ENCODE results near the gene ZBTB17.

- TF ChIP-seq CTCF (conservative IDR thresholded peaks at IDR 0.05; ENCODE audit: low read depth, low read length) (no peak), EZH2 (IDR thresholded peaks at IDR 0.05; ENCODE audit: borderline replicate concordance, low read depth, low read length, poor library complexity, severe bottlenecking) (no peak)
These were observed 24.4 kb downstream of the ZBTB17 start for GRCh38 chr1:15951341-15952153.

All from A673 (cell line).